Fibroblast of villous mesenchyme (primary cell): ENCODE data around the gene DPH3. TPM values are rescaled to one million over a fixed set of nuclear protein-coding genes. Genes with fewer than 3 reads are reported as not detected.

Experiments
- DNase-seq: peaks from one replicate; pipeline ENCODE4 v3.0.0-alpha.2; 2010; ENCODE audit warnings: low read depth
- H3K4me3 ChIP-seq: 2 replicates; pipeline ENCODE4 v1.5.1; 2011; ENCODE audit warnings: low read depth, mild to moderate bottlenecking, low read length
- total RNA-seq: library from RNA; depleted of rRNA; stranded (reverse); fragments of >200 nt; gene quantifications from 2 replicates; pipeline ENCODE4 v1.2.3, GENCODE V29; 2012
- TF ChIP-seq, protein P1 (sequence below): IDR thresholded peaks from 2 replicates; pipeline ENCODE4 v1.5.1; 2012; ENCODE audit warnings: low read depth, mild to moderate bottlenecking, low read length; ENCODE audit not compliant: insufficient read depth

The DPH3 gene
- total RNA-seq, 1 donor, result 33.2 TPM

DNA sequence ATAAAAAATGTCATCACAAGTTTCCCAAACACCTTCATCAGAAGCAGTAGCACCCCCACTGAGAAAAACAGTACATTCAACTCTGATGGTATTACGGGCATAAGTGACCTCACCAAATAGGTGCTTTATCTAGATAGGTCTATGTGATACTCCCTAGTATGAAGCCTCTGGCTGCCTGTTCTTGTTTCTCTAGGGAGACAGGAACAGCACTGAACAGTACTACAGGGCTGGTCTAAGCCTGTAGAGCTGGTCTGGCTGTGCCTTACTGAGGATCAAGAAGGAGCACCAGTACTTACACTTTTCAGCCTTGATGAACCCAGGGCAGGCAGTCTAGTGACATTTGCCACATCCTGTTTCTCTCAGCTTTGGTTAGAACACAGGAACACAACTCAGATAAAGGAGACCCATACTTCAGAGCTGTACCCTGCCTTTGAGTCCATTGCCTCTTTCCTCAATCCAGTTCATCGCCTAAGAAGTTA is 36.2 kb upstream of the DPH3 start:
- TF ChIP-seq, protein P1, sequence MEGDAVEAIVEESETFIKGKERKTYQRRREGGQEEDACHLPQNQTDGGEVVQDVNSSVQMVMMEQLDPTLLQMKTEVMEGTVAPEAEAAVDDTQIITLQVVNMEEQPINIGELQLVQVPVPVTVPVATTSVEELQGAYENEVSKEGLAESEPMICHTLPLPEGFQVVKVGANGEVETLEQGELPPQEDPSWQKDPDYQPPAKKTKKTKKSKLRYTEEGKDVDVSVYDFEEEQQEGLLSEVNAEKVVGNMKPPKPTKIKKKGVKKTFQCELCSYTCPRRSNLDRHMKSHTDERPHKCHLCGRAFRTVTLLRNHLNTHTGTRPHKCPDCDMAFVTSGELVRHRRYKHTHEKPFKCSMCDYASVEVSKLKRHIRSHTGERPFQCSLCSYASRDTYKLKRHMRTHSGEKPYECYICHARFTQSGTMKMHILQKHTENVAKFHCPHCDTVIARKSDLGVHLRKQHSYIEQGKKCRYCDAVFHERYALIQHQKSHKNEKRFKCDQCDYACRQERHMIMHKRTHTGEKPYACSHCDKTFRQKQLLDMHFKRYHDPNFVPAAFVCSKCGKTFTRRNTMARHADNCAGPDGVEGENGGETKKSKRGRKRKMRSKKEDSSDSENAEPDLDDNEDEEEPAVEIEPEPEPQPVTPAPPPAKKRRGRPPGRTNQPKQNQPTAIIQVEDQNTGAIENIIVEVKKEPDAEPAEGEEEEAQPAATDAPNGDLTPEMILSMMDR, result no peak
- no peak overlapping the region for H3K4me3 ChIP-seq
- DNase-seq, result no peak

DNA sequence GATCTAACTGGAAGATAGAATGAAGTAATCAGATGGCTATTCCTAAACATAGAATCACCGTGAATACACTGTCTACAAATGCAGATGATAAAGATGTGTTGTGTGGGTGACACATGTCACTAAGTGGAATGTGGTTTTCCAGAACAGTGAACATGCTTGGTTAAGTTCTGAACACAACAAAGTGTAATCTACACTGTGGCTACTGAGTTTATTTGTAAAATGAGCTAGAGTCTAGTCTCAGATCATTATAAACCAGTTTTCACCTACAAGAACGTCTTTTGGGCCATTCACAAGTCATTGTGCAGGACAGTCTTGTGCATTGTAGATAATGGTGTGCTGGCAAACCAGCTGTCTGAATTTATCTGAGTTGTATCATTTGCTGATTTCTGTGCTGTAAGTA is 35.6 kb upstream of the DPH3 start:
- no peak overlapping the region for H3K4me3 ChIP-seq
- DNase-seq, result no peak
- TF ChIP-seq, protein P1, result no peak

DNA sequence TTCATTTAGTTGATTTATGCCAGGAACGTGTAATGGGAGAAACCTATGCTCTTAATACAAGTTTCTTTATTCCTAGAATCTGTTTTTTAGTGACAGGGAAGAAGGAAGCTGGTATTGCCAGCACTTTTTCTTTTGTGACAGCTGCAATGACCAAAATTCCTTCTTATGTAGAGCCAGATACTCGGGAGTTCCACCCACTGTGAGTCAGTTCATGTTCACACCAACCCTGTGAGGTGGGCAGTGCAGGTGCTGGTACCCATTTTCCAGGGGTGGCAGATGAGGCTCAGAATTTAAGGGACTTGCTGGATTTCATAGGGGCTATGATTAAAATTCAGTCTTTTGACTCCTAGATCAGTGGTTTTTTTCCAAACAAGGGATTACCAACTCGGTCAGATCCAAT is 35.0 kb upstream of the DPH3 start:
- DNase-seq, result no peak
- TF ChIP-seq, protein P1, result no peak
- H3K4me3 ChIP-seq, result no peak overlapping the region

DNA sequence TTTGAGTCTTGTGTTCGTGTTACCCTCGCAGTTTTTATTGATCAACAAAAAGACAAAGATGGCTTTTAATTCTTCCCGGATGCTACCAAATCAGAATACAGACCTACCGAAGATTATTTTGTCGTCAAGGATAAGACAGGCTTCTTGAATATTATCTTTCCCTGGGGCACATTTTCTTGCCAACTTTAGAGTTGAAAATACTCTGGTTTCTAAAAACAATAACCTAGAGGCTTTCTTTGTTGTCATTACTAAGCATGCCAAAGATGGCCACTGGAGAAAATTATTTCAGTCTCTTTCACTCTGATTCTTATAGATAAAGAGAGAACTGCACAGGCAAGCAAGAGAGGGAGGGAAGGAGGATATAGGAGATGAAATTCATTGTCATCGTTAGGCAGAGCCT is 34.1 kb upstream of the DPH3 start:
- no peak for DNase-seq
- H3K4me3 ChIP-seq, result no peak overlapping the region
- TF ChIP-seq, protein P1, result no peak

DNA sequence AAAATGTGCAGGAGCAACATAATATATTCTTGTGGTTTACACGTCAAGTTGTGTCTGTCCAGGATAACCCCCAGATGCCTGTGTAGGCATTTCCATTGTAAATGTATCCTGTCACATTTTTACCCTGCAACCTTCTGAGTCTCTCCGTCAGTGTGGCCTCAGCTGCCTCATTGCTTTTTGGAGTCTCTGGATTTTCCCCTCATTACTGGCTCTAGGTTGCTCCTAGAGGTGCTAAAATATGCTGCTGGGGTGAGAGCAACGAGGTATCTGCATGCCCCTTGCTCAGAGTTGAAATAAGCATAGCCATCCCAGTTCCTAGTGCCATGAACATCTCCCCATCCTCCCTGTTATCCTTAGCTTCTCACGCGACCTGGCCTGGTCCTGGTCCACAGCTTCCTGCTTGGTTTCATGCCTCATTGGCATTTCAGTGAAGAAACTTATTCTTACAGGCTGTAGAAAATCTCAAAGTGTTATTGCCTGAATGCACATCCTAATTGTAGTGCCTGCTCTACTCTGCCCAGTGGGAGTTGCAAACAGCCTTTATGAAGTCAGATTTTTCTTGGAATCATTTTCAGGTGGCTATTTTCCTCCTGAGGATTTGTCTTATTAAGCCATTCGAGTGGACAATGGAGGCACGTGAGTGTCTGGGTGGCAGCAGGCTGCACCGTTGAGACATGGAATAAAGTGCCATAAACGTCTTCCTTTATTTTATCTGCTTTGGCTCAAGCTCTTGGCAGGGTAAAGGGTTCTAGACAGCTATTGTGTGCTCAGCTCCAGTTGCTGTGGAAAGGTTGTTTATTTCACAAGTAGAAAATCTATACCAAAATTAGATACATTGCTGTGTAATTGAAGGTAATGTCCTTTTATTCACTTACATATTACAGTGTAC is 33.5 kb upstream of the DPH3 start:
- H3K4me3 ChIP-seq, result no peak overlapping the region
- TF ChIP-seq, protein P1, result no peak
- DNase-seq, result no peak

DNA sequence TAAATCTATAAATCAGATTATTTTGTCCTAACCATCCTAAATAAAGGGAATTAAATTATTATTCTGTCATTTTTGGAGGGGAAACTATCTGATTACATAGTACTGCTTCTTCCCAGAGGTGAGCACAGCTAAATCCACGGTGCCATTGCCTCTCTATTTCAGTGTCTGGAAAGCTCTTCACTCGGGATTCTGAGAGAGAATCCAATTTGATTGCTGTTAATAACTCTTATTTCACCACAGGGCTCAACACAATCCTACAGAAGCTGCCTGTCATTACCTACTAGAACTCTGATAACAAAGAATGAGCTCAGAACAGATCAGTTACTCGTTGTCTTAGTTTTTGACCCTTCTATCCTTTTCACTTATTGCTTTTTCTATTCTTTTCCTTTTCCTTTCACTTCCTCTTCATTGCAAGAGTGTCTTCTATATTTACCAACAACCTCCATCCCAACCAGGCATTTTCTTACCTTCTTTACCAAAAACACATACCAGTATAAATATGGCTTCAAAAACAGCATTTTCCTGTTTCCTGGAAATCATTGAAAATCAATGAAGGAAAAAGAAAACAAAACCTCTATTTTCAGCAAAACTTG is 30.7 kb upstream of the DPH3 start:
- no peak overlapping the region for H3K4me3 ChIP-seq
- TF ChIP-seq, protein P1, result no peak
- DNase-seq, result no peak
